ENCODE data around the gene TMEM132E. TPM values are rescaled to one million over a fixed set of nuclear protein-coding genes. Genes with fewer than 3 reads are reported as not detected.
A peak's percentile ranks its signal among the peaks of the same experiment; 100 is the strongest.
"Not testable (repeated sequence)": the region's sequence is repeated elsewhere in the genome, so short reads cannot be mapped to it uniquely, and the experiment has no call there.

Gene TMEM132E
- polyA plus RNA-seq (ENCODE audit: insufficient read length in 3 of 3), result 1 to 10 TPM; 2.8 to 5.2 (median 2.9) TPM
- long read RNA-seq, donor 1, result 0 reads
- long read RNA-seq, donor 2, result 0 reads
- long read RNA-seq, donor 3, result 0 reads
- long read RNA-seq, donor 4, partial matches to known transcripts, result 0 of 1 reads
- long read RNA-seq, donor 4, other reads (novel, unspliced or antisense), result 0 of 1 reads
- long read RNA-seq, donor 5, result 0 reads
- long read RNA-seq, donor 6, result 0 reads
- long read RNA-seq, donor 7, full-length matches to known transcripts, result 2 of 2 reads
- long read RNA-seq, donor 7, partial matches to known transcripts, result 0 of 2 reads
- long read RNA-seq, donor 7, other reads (novel, unspliced or antisense), result 0 of 2 reads
- long read RNA-seq, donor 8, result 0 reads
- long read RNA-seq, donor 9, result 0 reads
- long read RNA-seq, donor 10, result 0 reads
- long read RNA-seq, donor 11, partial matches to known transcripts, result 0 of 1 reads
- long read RNA-seq, donor 11, other reads (novel, unspliced or antisense), result 0 of 1 reads
- long read RNA-seq, donor 12, result 0 reads
- long read RNA-seq, donor 13, result 0 reads
- long read RNA-seq, donor 14, result 0 reads
- long read RNA-seq, donor 15, result 0 reads
- long read RNA-seq, donor 16, partial matches to known transcripts, result 0 of 1 reads
- long read RNA-seq, donor 16, other reads (novel, unspliced or antisense), result 0 of 1 reads

GRCh38 chr17:34579017-34579946 is at the start of gene TMEM132E:
Gene TMEM132E, plus strand, starts transcription at chr17:34579582. Its CDS starts 1,495 bp downstream, at chr17:34581077.
- peak; percentile 79 for DNase-seq

GRCh38 chr17:34530918-34531317 is 48.5 kb upstream of the TMEM132E start:
- no peak for DNase-seq

- DNase-seq, result no peak
Observed at GRCh38 chr17:34532281-34533065, 46.9 kb upstream of the TMEM132E start.

GRCh38 chr17:34533806-34534527 is 45.4 kb upstream of the TMEM132E start:
- DNase-seq, result no peak

GRCh38 chr17:34537445-34537844 is 41.9 kb upstream of the TMEM132E start:
- no peak for DNase-seq

GRCh38 chr17:34538582-34538981 is 40.8 kb upstream of the TMEM132E start:
- DNase-seq, result not testable (repeated sequence)

- no peak for DNase-seq
Observed at GRCh38 chr17:34539881-34540280, 39.5 kb upstream of the TMEM132E start.

- no peak for DNase-seq
Observed at GRCh38 chr17:34542700-34543336, 36.6 kb upstream of the TMEM132E start.

- no peak for DNase-seq
Observed at GRCh38 chr17:34547453-34548063, 31.8 kb upstream of the TMEM132E start.

GRCh38 chr17:34549966-34550365 is 29.4 kb upstream of the TMEM132E start:
- DNase-seq, result no peak

GRCh38 chr17:34553907-34554306 is 25.5 kb upstream of the TMEM132E start:
- DNase-seq, result no peak

- peak; percentile 53 for DNase-seq
Observed at GRCh38 chr17:34556384-34556783, 23.0 kb upstream of the TMEM132E start.

- no peak for DNase-seq
Observed at GRCh38 chr17:34556931-34557330, 22.5 kb upstream of the TMEM132E start.

GRCh38 chr17:34561328-34561727 is 18.1 kb upstream of the TMEM132E start:
- no peak for DNase-seq

- no peak for DNase-seq
Observed at GRCh38 chr17:34562387-34562786, 17.0 kb upstream of the TMEM132E start.

GRCh38 chr17:34565713-34566112 is 13.7 kb upstream of the TMEM132E start:
- no peak for DNase-seq

GRCh38 chr17:34566201-34566600 is 13.2 kb upstream of the TMEM132E start:
- DNase-seq, result no peak

GRCh38 chr17:34566873-34567272 is 12.5 kb upstream of the TMEM132E start:
- DNase-seq, result no peak

- no peak for DNase-seq
Observed at GRCh38 chr17:34567691-34568465, 11.5 kb upstream of the TMEM132E start.
